HG03135 (cell line): ENCODE results near the gene ELP6.
A peak's percentile ranks its signal among the peaks of the same experiment; 100 is the strongest.
"Not testable (repeated sequence)": the region's sequence is repeated elsewhere in the genome, so short reads cannot be mapped to it uniquely, and the experiment has no call there.

ENCODE experiments used
- ATAC-seq: cut with Tn5 transposase; IDR thresholded peaks from one replicate; pipeline ENCODE4 v1.9.1; 2021; ENCODE audit warnings: mild to moderate bottlenecking, moderate library complexity; ENCODE audit not compliant: unreplicated experiment

ELP6 gene

DNA sequence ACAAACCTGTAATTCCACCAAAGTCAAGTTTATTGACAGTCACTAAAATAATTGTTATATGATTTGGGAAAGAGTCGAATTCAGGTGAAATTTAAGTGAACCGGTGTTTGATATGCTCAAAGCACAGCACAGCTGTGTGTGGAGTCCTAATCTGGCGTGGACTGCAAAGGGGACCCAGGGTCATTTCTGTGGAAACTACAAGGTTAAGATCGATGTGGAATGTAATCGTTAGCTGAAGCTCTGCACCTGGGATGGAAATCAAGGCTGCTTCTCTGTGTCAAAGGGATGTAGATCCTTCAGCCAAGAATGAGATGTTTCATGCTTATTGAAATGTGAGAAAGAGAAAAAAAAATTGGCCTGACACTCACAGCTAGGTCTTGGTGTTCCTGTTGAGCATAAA lies 1.6 kb upstream of the ELP6 start:
- ATAC-seq = no peak

DNA sequence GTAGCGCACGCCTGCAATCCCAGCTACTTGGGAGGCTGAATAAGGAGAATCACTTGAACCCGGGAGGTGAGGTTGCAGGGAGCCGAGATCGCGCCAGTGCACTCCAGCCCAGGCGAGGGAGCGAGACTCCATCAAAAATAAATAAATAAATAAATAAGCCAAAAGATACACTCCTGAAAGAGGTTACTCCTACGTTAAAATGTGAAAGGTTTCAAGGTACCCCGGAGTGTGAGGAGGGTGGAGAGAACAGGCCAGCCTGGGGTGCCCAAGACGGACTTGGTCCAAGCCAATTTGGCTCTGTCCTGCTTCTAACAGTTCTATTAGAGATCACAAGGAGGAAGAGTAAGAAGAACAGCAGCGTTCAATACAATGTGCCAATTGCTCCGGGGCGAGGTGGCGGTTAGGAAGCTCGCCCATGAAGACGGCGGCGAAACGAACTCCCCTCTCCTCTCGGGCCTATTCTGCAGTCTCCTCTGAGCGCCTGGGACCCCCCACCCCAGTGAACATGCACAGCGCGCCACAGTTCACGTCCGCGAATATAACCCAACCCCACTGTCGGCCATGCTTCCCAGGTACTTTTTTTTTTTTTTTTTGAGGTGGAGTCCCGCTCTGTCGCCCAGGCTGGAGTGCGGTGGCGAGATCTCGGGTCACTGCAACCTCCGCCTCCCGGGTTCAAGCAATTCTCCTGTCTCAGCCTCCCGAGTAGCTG lies 942 bp downstream of the ELP6 start:
- no peak for ATAC-seq

DNA sequence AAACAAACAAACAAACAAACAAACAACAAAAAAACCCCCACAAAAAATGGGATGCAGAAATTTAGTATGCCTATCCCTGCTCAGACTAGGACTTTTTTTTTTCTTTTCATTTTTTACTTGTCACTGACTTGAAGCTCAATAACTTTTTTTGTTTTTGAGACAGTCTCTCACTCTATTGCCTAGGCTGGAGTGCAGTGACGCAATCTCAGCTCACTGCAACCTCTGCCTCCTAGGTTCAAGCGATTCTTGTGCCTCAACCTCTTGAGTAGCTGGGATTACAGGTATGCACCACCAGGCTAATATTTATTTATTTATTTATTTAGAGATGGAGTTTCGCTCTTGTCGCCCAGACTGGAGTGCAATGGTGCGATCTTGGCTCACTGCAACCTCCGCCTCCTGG lies 8.2 kb downstream of the ELP6 start:
- ATAC-seq = not testable (repeated sequence)

DNA sequence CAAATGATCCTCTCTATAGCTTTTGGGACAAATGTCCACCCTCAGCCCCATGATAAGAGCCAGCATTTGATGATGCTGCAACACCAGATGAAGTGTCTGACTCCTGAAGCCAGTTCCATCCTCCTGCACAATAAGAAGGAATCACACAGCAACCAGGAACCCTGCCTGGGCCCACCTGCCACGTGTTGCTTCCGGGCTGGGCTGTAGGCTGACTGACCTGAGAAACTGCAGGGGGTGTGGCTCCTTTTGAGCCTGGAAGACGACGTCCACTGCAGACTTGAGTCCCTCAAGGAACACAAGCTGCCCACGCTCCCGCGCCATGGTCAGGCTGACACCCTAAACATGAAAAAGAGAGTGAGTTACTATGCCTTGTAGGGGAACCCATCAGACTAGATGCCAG lies 9.4 kb downstream of the ELP6 start:
- ATAC-seq = no peak

DNA sequence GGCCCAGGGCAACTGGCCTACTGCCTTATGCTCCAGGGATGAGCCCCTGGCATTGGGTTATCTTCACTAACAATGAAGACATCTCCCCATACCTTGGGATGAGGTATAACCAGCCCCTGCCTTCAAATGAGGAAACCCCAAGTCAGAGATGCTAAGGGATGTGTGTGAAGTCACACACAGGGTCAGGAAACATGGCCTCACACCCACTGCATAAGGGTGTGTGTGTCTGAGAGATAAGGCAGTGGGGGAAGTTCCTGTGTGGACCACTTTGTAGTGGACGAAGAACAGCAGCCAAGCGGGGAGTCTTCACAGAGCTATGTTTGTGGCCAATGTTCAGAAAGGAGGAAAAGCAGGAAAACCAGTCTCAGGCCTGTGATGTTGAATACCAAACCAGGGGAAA lies 10.5 kb downstream of the ELP6 start:
- ATAC-seq = no peak

DNA sequence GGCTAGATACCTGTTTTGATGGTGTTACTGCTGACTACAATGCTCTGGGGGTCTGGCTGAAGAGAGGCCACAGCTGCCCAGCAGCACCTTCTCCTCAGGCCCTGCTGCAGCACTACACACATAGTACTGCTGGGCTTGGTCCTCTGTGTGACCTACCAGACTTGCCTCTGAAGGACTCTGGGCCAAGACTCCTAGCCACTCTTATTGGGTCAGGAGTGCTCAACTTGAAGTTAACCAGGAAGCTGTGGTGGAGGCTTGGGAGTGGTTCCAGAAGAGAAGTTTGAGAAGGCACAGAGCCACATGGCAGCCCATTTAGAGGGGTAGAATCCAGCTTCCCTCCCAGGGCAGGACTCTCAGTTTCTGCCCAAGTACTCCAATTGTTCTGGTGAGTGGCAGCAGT lies 16.6 kb downstream of the ELP6 start:
- no peak for ATAC-seq

DNA sequence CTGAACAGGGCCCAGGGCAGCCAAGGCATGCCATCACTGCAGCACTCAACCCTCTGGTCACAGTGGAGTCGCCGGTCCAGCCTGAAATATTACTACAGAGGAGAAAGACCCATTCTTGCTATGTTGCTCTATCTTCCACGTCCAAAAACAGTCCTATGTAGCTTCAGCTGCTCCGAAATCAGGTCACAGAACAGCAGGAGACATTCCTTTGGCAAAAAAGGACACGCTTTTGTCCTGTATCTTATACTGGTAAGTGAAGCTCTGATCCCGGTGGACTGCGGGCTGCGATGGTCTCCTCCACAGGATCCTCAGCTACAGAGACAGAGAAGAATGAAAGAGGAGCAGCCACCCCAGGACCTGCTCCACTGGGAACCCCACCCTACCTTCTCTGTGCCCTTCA lies 17.6 kb downstream of the ELP6 start:
- ATAC-seq = no peak

DNA sequence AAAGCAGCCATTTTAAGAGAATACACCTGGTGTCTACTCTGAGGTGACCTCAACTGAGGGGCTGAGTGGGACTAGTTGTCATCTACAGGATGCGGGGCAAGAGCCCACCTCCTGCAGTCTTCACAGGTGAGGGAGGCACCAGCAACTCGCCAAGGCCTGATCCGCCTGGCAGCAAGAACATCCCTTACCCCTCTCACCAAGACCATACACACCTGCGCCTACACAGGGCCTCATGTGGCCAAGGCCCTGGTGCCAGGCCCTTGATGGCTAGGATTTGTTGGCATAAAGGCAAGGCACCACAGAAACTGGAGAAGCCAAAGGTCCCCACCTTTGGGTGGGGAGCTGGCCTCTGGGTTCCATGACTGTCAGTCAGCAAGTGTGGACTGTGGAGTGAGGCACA lies 18.4 kb downstream of the ELP6 start:
- no peak for ATAC-seq

DNA sequence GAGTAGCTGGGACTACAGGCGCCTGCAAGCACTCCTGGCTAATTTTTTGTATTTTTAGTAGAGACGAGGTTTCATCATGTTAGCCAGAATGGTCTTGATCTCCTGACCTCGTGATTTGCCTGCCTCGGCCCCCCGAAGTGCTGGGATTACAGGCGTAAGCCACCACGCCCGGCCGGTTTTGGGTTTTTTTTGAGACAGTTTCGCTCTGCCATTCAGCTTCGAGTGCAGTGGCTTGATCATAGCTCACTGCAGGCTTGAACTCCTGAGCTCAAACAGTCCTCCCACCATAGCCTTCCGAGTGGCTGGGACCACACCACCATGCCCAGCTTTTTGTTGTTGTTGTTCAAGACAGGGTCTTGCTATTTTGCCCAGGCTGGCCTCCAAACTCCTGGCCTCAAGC lies 21.7 kb downstream of the ELP6 start:
- ATAC-seq = no peak

DNA sequence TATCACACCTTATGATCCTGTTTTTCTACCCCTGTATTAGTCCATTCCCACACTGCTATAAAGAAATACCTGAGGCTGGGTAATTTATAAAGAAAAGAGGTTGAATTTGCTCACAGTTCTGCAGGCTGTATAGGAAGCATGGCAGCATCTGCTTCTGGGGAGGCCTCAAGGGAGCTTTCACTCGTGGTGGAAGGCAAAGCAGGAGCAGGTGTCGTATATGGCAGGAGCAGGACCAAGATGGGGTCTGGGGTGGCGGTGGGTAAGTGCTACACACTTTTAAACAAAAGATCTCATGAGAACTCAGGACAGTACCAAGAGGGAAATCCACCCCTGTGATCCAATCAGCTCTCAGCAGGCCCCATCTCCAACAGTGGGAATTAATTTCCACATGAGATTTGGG lies 22.3 kb downstream of the ELP6 start:
- no peak for ATAC-seq

DNA sequence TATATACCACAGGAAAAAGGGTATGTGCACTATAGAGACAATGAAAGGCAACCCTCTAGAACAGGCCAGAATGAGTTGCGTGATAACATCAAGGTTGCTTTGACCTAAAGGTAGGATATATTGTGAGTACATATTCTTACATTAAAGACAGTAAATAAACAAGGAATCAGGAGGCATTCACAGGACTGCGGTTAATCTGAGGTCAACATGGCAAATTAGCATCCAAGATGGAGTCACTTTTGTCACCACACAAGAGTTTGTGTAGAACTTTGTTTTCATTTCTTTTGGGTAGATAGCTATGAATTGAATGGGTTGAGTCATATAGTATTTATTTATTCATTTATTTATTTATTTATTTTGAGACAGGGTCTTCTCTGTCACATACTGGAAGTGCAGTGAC lies 26.2 kb downstream of the ELP6 start:
- ATAC-seq = no peak

DNA sequence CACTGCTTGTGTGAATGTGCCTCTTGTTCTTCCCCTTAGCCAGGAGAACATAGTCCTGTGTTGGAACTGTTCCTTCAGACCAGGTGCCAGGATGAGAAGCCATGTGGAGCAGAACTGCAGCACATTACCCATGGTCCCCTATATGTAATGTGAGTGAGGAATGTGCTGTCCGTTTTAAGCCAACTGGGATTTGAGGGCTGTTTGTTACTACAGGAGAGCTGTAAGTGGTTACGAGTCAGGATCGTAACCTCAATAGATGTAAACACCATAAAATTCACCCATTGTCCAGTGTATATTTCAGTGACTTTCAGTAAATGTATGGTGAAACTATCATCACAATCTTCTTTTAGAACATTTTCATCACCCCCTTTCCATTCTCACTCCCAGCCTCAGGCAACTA lies 27.7 kb downstream of the ELP6 start:
- ATAC-seq = no peak

DNA sequence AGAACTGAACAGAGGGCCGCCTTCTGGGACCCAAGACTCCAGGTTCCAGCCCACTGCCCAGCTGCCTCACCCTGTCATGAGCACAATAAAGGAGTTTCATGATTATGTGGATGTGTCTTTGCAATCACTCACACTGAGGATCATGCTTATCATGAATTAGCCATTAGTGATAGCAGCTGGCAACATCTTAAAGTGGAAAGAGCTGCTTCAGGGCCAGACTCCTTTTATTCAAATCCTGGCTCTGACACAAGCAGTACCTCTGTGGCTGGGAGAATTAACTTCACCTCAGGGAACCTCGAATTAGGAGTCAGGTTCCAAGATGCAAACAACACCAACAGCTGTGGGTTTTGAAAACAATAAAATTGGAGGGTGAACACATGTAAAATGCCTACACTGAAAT lies 31.1 kb downstream of the ELP6 start:
- ATAC-seq = no peak

DNA sequence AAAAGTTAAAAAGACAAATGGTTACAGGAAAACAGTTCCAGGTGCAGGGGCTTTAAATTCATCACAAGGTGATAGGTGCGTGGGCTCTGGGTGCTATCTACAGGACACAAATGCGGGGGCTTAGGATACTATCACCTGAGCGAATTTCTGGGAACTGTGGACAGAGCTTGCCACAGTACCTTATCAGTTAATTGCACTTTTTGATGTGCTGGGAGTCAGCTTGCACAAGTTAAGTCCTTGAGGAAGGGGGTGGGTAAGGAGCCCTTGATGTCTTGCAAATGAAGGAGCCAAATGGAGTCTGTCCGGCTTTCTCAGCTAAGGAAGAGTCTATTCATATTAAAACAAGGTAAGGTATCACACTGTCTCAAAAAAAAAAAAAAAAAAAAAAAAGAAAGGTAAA lies 31.7 kb downstream of the ELP6 start:
- ATAC-seq = not testable (repeated sequence)

DNA sequence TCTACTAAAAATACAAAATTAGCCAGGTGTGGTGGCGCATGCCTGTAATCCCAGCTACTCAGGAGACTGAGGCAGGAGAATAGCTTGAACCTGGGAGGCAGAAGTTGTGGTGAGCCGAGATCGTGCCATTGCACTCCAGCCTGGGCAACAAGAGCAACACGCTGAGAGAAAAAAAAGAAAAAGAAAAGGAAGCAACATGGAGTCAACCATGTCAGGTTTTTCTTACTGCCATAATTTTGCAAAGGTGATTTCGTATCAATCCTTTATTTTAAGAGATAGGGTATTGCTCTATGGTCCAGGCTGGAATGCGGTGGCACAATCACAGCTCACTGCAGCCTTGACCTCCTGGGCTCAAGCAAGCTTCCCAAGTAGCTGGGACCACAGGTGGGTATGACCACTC lies 33.2 kb downstream of the ELP6 start:
- ATAC-seq = not testable (repeated sequence)

DNA sequence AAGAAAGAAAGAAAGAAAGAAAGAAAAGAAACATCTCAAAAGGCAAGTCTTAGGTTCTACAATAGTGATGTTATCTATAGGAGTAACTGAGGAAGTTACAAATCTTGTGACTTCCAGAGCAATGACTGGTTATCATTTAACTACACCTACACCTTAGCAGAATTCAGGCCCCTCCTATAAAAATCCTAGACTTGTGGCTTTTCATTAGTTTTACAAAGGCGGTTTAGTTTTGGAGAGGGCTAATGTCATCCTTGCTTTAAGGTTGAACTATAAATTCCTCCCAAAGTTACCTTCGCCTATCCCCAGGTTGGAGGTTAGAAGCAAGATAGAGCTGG lies 33.7 kb downstream of the ELP6 start:
- ATAC-seq = no peak

DNA sequence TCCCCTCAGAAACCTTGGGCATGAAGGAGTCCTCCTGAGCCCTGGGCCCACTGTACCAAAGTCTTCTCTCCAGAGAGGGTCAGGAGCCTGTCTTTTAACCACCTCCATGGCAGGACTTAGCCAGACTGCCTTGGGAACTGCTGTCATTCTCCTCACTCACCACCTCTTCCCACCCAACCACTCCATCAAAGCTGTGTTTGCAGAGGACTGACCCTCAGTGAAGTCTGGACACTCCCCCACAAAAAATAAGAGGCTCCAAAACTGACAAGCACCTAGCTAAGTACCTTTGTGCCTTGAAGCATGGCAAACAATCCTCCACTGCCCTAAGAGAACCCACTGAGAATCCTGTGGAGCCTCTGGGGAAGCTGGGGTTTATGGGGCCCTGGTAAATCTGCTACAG lies 35.5 kb downstream of the ELP6 start:
- no peak for ATAC-seq

DNA sequence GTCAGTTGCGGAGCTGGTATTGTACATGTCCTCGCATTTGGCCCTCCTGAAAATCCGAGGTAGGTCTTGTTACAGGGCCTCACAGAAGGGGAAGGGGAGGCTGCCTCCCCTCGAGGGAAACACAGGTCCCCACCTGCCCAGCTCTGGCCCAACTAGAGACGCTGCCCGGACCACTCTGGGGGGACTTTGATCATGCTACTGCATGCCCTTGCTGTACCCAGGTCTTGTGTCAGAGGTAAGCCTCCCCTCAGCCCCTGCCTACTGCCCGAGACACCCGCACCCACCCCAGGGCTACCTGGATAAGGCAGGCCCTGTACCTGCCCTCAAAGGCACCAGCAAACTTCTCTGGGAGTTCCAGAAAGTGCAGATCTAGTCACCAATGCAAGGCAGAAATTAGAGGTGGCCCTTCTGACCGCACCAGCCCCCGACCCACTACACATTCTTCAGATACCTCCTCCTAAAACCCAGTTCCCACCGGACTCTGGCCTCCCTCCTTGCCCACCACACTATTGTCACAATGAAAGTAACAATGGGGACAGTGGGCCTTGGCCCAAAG lies 36.8 kb downstream of the ELP6 start:
- no peak for ATAC-seq

DNA sequence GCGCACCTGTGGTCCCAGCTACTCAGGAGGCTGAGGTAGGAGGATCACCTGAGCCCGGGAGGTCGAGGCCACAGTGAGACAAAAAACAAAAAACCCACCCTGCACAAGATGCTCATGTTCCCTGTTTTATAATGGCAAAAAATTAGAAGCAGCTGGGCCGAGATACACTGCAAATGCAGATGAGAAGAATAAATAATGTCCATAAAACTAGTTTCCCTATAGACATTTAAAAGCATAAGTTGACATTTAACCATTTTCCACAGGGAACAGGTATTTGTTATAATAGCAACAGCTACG lies 37.2 kb downstream of the ELP6 start:
- no peak for ATAC-seq

DNA sequence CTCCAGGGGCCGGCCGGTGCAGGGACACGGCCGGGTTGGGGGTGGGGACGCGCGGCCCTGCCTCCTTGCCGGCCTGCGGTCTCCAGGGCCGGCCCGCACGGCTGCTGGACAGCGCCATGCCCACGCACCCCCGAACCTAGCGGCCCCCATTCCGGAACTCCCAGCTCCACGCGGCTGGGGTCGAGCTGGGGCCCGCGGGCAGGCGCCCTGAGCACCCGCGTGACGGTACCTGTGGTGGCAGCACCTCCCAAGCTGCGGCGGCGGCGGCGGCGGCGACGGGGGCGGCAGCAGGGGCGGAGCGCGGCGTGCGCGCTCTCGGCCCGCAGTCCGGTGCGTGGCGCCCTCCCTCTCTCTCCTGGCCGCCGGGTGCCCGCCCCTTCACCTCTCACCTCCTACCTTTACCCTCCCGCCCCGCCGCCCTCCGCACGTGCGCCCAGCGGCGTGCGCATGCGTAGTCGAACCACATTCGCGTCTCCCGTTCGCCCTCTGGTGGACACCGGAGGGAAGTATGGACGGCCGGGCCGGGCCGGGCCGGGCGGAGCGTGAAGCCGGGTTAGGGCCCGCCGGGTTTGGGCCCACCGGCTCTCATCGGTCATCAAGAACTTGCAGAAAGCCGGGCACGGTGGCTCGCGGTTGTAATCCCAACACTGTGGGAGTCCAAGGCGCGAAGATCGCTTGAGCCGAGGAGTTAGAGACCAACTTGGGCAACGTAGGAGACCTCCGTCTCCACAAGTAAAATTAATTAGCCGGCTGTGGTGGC lies 37.8 kb downstream of the ELP6 start, which contains the start of gene SCAP:
TSS of gene SCAP (minus strand) at position 372 of the 760 bp plus-strand sequence. CDS start 32,948 bp downstream, outside the sequence.
- peak; percentile 85 for ATAC-seq

DNA sequence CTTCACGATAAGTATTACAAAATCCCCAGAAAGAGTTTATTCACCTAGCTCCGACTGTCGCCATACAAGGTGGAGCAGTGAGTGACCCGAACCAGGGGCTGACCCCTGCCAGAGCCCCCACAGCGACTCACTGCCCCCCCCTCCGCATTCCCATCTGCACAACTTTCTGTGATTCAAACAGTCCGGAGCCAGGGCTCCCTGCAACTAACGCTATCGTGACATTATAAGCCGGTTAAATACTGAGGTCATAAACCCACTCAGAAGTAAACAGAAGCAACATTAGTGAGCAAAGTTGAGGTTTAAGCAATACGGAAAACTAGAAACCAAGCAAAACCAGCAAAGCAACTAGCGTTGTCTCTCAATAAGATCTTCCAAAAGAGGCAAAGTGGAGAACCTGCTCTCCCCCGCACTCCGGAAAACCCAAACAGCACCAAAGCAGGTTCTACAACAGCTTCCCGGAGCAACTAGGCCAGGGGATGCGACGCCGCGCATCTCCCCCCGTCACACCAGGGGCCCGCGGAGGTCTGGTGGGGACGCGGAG lies 38.4 kb downstream of the ELP6 start:
- no peak for ATAC-seq

DNA sequence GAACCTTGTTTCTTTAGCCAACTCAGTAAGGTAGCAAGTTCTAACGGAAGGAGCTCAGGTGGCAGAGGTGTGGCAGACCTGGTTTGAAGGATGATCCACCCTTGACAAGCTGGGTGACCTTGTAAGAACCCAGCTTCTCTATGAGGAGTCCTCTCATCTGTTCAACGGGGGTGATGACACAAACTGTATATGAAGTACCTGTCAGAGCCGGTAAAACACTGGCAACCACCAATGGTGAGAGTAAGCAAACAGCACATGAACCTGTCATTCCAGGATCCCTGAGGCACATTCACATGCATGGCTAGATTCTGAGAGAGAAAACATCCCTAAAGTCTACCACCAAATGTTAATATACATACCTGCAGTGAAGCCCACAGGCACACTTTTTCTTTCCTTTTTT lies 40.1 kb downstream of the ELP6 start:
- no peak for ATAC-seq
